HUES64 (cell line): ENCODE data around the gene PCDHA3.
A peak's percentile ranks its signal among the peaks of the same experiment; 100 is the strongest.
"Not testable (repeated sequence)": the region's sequence is repeated elsewhere in the genome, so short reads cannot be mapped to it uniquely, and the experiment has no call there.

Experiments
- H3K27ac ChIP-seq: 2 replicates; pipeline ENCODE4 v1.7.0; 2013; ENCODE audit warnings: low read depth, low read length, inconsistent platforms
- H3K27me3 ChIP-seq: 2 replicates; pipeline ENCODE4 v1.6.1; 2013; ENCODE audit warnings: mild to moderate bottlenecking, low read length; ENCODE audit not compliant: insufficient read depth
- H3K36me3 ChIP-seq: 2 replicates; pipeline ENCODE4 v1.6.1; 2013; ENCODE audit warnings: mild to moderate bottlenecking, low read length; ENCODE audit not compliant: insufficient read depth
- H3K4me1 ChIP-seq: 2 replicates; pipeline ENCODE4 v1.6.1; 2013; ENCODE audit warnings: mild to moderate bottlenecking, low read length, moderate library complexity; ENCODE audit not compliant: insufficient read depth
- H3K4me3 ChIP-seq: 2 replicates; pipeline ENCODE4 v1.5.1; 2013; ENCODE audit warnings: mild to moderate bottlenecking, low read length, moderate library complexity
- H3K9ac ChIP-seq: 2 replicates; pipeline ENCODE4 v1.6.1; 2013; ENCODE audit warnings: mild to moderate bottlenecking, low read depth, low read length
- H3K9me3 ChIP-seq: 2 replicates; pipeline ENCODE4 v1.6.1; 2013; ENCODE audit warnings: low read depth, low read length; ENCODE audit not compliant: insufficient read depth
- WGBS: fragments of 150-250, 120-280 bp; methylation state at CpG from one replicate; pipeline ENCODE4 v1.1.7; 2013; ENCODE audit warnings: missing lambda C conversion rate; 5-methylcytosine and 5-hydroxymethylcytosine counted together

PCDHA3 gene

DNA sequence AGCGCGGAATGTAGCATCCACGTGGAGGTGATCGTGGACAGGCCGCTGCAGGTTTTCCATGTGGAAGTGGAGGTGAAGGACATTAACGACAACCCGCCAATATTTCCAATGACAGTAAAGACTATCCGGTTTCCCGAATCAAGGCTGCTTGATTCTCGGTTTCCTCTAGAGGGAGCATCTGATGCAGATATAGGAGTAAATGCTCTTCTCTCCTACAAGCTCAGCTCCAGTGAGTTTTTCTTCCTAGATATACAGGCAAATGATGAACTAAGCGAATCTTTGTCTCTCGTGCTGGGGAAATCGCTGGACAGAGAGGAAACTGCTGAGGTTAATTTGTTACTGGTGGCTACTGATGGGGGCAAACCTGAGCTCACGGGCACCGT is 5.6 kb upstream of the PCDHA3 start:
- no peaks in the 10 kb centered on the region for H3K27me3 ChIP-seq
- peaks cover 20% of the 10 kb centered on the region; the same call in 1 of the 2 replicates for H3K9me3 ChIP-seq
- WGBS: 86% methylated on average over 15 of the region's 15 CpGs
- H3K36me3 ChIP-seq: no peaks in the 10 kb centered on the region
- no peak overlapping the region for H3K27ac ChIP-seq
- no peak overlapping the region for H3K9ac ChIP-seq
- no peaks in the 10 kb centered on the region for H3K4me1 ChIP-seq
- peak overlapping the region; percentile 63 for H3K4me3 ChIP-seq

- not testable (repeated sequence) for H3K4me3 ChIP-seq, H3K27me3 ChIP-seq, H3K9ac ChIP-seq, H3K4me1 ChIP-seq, H3K27ac ChIP-seq, H3K36me3 ChIP-seq
- H3K9me3 ChIP-seq: peaks cover 16% of the 10 kb centered on the region; the same call in 1 of the 2 replicates
- 96% methylated on average over 72 of the region's 72 CpGs for WGBS
These were observed 4.7 kb upstream of the PCDHA3 start for GRCh38 chr5:140796072-140796717.

GRCh38 chr5:140796718-140797095 is 4.2 kb upstream of the PCDHA3 start:
- Histone ChIP-seq H3K36me3 (no peaks in the 10 kb centered on the region), H3K27ac (no peak overlapping the region), H3K9me3 (peaks cover 13% of the 10 kb centered on the region; the same call in 1 of the 2 replicates), H3K9ac (no peak overlapping the region), H3K4me1 (no peaks in the 10 kb centered on the region), H3K27me3 (no peaks in the 10 kb centered on the region), H3K4me3 (no peak overlapping the region)
- 96% methylated on average over 39 of the region's 39 CpGs for WGBS

GRCh38 chr5:140801494-140801841 is 611 bp downstream of the PCDHA3 start:
- Histone ChIP-seq H3K9me3 (no peaks in the 10 kb centered on the region), H3K4me1 (no peaks in the 10 kb centered on the region), H3K27ac (no peak overlapping the region), H3K9ac (no peak overlapping the region), H3K36me3 (no peaks in the 10 kb centered on the region; the same call in 1 of the 2 replicates), H3K27me3 (no peaks in the 10 kb centered on the region), H3K4me3 (no peak overlapping the region)
- WGBS: 93% methylated on average over 16 of the region's 16 CpGs

- not testable (repeated sequence) for H3K9me3 ChIP-seq
- WGBS: 97% methylated on average over 45 of the region's 45 CpGs
These were observed 1.5 kb downstream of the PCDHA3 start for GRCh38 chr5:140802381-140802780.

GRCh38 chr5:140802781-140803271 is 2.0 kb downstream of the PCDHA3 start:
- no peak overlapping the region for H3K9ac ChIP-seq
- H3K27ac ChIP-seq: no peak overlapping the region
- H3K9me3 ChIP-seq: no peaks in the 10 kb centered on the region
- H3K27me3 ChIP-seq: no peaks in the 10 kb centered on the region
- H3K36me3 ChIP-seq: no peaks in the 10 kb centered on the region; the same call in 1 of the 2 replicates
- WGBS: 96% methylated on average over 53 of the region's 53 CpGs
- no peak overlapping the region for H3K4me3 ChIP-seq
- H3K4me1 ChIP-seq: no peaks in the 10 kb centered on the region

More at GRCh38 chr5:140802381-140802780, 1.5 kb downstream of the PCDHA3 start:
- not testable (repeated sequence) for H3K27ac ChIP-seq, H3K4me1 ChIP-seq, H3K36me3 ChIP-seq, H3K4me3 ChIP-seq, H3K27me3 ChIP-seq, H3K9ac ChIP-seq

- peak within 1 kb of the TSS; percentile 69 for H3K4me3 ChIP-seq
- no peaks in the 10 kb centered on the region for H3K27me3 ChIP-seq
These were observed 6.2 kb downstream of the PCDHA3 start, which contains the start of gene PCDHA4 for GRCh38 chr5:140806834-140807775. Gene PCDHA4, plus strand, starts transcription at chr5:140807068.

DNA sequence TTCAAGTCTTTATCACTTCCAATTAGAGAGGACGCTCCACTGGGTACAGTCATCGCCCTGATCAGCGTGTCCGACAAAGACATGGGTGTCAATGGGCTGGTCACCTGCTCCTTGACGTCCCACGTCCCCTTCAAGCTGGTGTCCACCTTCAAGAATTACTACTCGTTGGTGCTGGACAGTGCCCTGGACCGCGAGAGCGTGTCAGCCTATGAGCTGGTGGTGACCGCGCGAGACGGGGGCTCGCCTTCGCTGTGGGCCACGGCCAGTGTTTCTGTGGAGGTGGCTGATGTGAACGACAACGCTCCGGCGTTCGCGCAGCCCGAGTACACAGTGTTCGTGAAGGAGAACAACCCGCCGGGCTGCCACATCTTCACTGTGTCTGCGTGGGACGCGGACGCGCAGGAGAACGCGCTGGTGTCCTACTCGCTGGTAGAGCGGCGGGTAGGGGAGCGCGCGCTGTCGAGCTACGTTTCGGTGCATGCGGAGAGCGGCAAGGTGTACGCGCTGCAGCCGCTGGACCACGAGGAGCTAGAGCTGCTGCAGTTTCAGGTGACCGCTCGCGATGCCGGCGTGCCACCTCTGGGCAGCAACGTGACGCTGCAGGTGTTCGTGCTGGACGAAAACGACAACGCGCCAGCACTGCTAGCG is 7.5 kb downstream of the PCDHA3 start:
- not testable (repeated sequence) for H3K27me3 ChIP-seq
- WGBS: 96% methylated on average over 62 of the region's 62 CpGs

More at GRCh38 chr5:140806834-140807775, 6.2 kb downstream of the PCDHA3 start, which contains the start of gene PCDHA4:
- H3K4me1 ChIP-seq: no peaks in the 10 kb centered on the region
- H3K9me3 ChIP-seq: no peaks in the 10 kb centered on the region
- H3K9ac ChIP-seq: peak within 1 kb of the TSS; percentile 80
- H3K36me3 ChIP-seq: no peaks in the 10 kb centered on the region
- H3K27ac ChIP-seq: no peak within 1 kb of the TSS
- 51% methylated on average over 45 of the region's 47 CpGs for WGBS

DNA sequence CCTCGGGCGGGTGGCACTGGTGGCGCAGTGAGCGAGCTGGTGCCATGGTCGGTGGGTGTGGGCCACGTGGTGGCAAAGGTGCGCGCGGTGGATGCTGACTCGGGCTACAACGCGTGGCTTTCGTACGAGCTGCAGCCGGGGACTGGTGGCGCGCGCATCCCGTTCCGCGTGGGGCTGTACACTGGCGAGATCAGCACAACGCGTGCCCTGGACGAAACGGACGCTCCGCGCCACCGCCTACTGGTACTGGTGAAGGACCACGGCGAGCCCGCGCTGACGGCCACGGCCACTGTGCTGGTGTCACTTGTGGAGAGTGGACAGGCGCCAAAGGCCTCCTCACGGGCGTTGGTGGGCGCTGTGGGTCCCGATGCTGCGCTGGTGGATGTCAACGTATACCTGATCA is 8.0 kb downstream of the PCDHA3 start:
- H3K4me3 ChIP-seq: no peak overlapping the region

More for the DNA sequence above, 7.5 kb downstream of the PCDHA3 start:
- H3K36me3 ChIP-seq, H3K4me3 ChIP-seq, H3K4me1 ChIP-seq, H3K27ac ChIP-seq, H3K9ac ChIP-seq, H3K9me3 ChIP-seq: not testable (repeated sequence)

DNA sequence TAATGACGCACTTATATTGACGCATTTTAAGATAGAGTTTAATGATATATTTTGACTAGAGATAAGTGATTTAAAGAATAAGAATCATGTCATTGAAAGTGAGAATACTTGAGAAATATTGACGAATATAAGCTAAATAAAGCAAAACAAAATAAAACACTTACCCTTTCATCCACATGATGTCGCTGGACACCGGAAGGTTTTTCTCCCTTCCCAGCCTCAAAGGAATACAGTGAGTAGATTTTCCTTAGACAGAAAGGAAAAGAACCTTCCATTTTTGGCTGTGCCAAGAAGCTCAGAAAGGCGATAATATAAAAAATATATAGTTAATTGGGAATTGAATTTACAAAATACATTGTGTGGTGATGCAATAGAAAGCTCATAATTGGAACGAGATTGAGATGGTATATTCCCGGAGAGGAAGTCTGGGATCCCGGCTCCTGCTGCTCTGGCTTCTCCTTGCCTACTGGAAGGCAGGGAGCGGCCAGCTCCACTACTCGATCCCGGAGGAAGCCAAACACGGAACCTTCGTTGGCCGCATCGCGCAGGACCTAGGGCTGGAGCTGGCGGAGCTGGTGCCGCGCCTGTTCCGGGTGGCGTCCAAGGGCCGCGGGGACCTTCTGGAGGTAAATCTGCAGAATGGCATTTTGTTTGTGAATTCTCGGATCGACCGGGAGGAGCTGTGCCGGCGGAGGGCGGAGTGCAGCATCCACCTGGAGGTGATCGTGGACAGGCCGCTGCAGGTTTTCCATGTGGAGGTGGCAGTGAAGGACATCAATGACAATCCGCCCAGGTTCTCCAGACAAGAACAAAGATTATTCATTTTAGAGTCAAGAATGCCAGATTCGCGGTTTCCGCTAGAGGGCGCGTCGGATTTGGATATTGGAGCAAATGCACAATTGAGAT is 20.8 kb downstream of the PCDHA3 start, which contains the start of gene PCDHA5:
Gene PCDHA5, plus strand, starts transcription at position 239 of the 906 bp plus-strand sequence.
- WGBS: 94% methylated on average over 38 of the region's 39 CpGs
- H3K9ac ChIP-seq: no peak within 1 kb of the TSS

More for the DNA sequence above, 8.0 kb downstream of the PCDHA3 start:
- Histone ChIP-seq H3K9ac (no peak overlapping the region), H3K4me1 (no peaks in the 10 kb centered on the region), H3K27me3 (no peaks in the 10 kb centered on the region), H3K9me3 (no peaks in the 10 kb centered on the region), H3K36me3 (no peaks in the 10 kb centered on the region), H3K27ac (no peak overlapping the region)
- WGBS: 96% methylated on average over 43 of the region's 43 CpGs

More for the DNA sequence above, 20.8 kb downstream of the PCDHA3 start, which contains the start of gene PCDHA5:
- H3K9me3 ChIP-seq: no peaks in the 10 kb centered on the region
- 0 out of 2 replicates have a peak within 1 kb of the TSS, but pooled peaks have one; percentile 26 for H3K4me3 ChIP-seq
- H3K27me3 ChIP-seq: no peaks in the 10 kb centered on the region
- no peaks in the 10 kb centered on the region for H3K36me3 ChIP-seq
- H3K4me1 ChIP-seq: no peaks in the 10 kb centered on the region
- no peak within 1 kb of the TSS for H3K27ac ChIP-seq
